ENCODE measurements around the gene GP2. TPM values are rescaled to one million over a fixed set of nuclear protein-coding genes. Genes with fewer than 3 reads are reported as not detected.

Gene GP2
- polyA plus RNA-seq, 1 donor (not counting 4 experiments of a cell fraction or from before 2014, with no cell fraction given), result not detected

- H3K9me3 ChIP-seq (ENCODE audit: control insufficient read depth, low read depth, low read length), result no peaks in the 10 kb centered on the region
- TF ChIP-seq CTCF (optimal IDR thresholded peaks at IDR 0.05 in 1 of 3, IDR thresholded peaks at IDR 0.05 in 1 of 3, conservative IDR thresholded peaks at IDR 0.05 in 1 of 3; ENCODE audit: extremely low read depth in 1 of 3, insufficient read depth in 2 of 3, low read length in 3 of 3) (no peak), EZH2 (IDR thresholded peaks at IDR 0.05; ENCODE audit: low read length) (no peak)
- H3K27me3 ChIP-seq (ENCODE audit: control insufficient read depth, extremely low read depth, insufficient read depth, low read length), result no peaks in the 10 kb centered on the region
- H3K4me2 ChIP-seq (ENCODE audit: control insufficient read depth, extremely low read depth, insufficient read depth, low read depth, low read length), result no peak overlapping the region
- H3K9ac ChIP-seq (ENCODE audit: control insufficient read depth, extremely low read depth, insufficient read depth, low read length), result no peak overlapping the region
- no peaks in the 10 kb centered on the region for H4K20me1 ChIP-seq (ENCODE audit: control insufficient read depth, extremely low read depth, insufficient read depth, low read length)
- H3K27ac ChIP-seq (ENCODE audit: control insufficient read depth, insufficient read depth, low read length), result no peak overlapping the region
- H3K4me3 ChIP-seq (ENCODE audit: control insufficient read depth in 2 of 3, extremely low read depth in 1 of 3, insufficient read depth in 2 of 3, low read depth in 1 of 3, low read length in 3 of 3), result no peak overlapping the region
- no peak overlapping the region for H2AFZ ChIP-seq (ENCODE audit: control insufficient read depth, low read length)
- DNase-seq (ENCODE audit: low read depth, low spot score) (no peak), FAIRE-seq (no peak)
- no peaks in the 10 kb centered on the region for H3K79me2 ChIP-seq (ENCODE audit: control insufficient read depth, insufficient read depth, low read length)
- no peaks in the 10 kb centered on the region for H3K36me3 ChIP-seq (ENCODE audit: control insufficient read depth in 2 of 2, extremely low read depth in 1 of 2, insufficient read depth in 2 of 2, low read length in 2 of 2)
- dilution Hi-C loops (cut with MboI; ENCODE audit: extremely low pct_ligation_motif_present, low sequenced_read_pairs), result no loop called here
- H3K9me1 ChIP-seq (ENCODE audit: control insufficient read depth, extremely low read depth, insufficient read depth, low read length), result no peaks in the 10 kb centered on the region
- H3K4me1 ChIP-seq (ENCODE audit: control insufficient read depth, extremely low read depth, insufficient read depth, low read length), result no peaks in the 10 kb centered on the region
Measured at GRCh38 chr16:20319406-20319805, 7.9 kb downstream of the GP2 start.

GRCh38 chr16:20318437-20318836 lies 8.9 kb downstream of the GP2 start:
- no peak for DNase-seq (ENCODE audit: low read depth, low spot score)
- no peaks in the 10 kb centered on the region for H3K36me3 ChIP-seq (ENCODE audit: control insufficient read depth in 2 of 2, extremely low read depth in 1 of 2, insufficient read depth in 2 of 2, low read length in 2 of 2)
- no peak overlapping the region for H3K4me3 ChIP-seq (ENCODE audit: control insufficient read depth in 2 of 3, extremely low read depth in 1 of 3, insufficient read depth in 2 of 3, low read depth in 1 of 3, low read length in 3 of 3)
- TF ChIP-seq CTCF (optimal IDR thresholded peaks at IDR 0.05 in 1 of 3, IDR thresholded peaks at IDR 0.05 in 1 of 3, conservative IDR thresholded peaks at IDR 0.05 in 1 of 3; ENCODE audit: extremely low read depth in 1 of 3, insufficient read depth in 2 of 3, low read length in 3 of 3) (no peak), EZH2 (IDR thresholded peaks at IDR 0.05; ENCODE audit: low read length) (no peak)
- H3K4me1 ChIP-seq (ENCODE audit: control insufficient read depth, extremely low read depth, insufficient read depth, low read length), result no peaks in the 10 kb centered on the region
- no peak overlapping the region for H2AFZ ChIP-seq (ENCODE audit: control insufficient read depth, low read length)
- FAIRE-seq, result no peak
- no peaks in the 10 kb centered on the region for H3K27me3 ChIP-seq (ENCODE audit: control insufficient read depth, extremely low read depth, insufficient read depth, low read length)
- no peaks in the 10 kb centered on the region for H4K20me1 ChIP-seq (ENCODE audit: control insufficient read depth, extremely low read depth, insufficient read depth, low read length)
- H3K9ac ChIP-seq (ENCODE audit: control insufficient read depth, extremely low read depth, insufficient read depth, low read length), result no peak overlapping the region
- H3K9me3 ChIP-seq (ENCODE audit: control insufficient read depth, low read depth, low read length), result no peaks in the 10 kb centered on the region
- H3K79me2 ChIP-seq (ENCODE audit: control insufficient read depth, insufficient read depth, low read length), result no peaks in the 10 kb centered on the region
- H3K4me2 ChIP-seq (ENCODE audit: control insufficient read depth, extremely low read depth, insufficient read depth, low read depth, low read length), result no peak overlapping the region
- H3K27ac ChIP-seq (ENCODE audit: control insufficient read depth, insufficient read depth, low read length), result no peak overlapping the region
- dilution Hi-C loops (cut with MboI; ENCODE audit: extremely low pct_ligation_motif_present, low sequenced_read_pairs), result no loop called here
- H3K9me1 ChIP-seq (ENCODE audit: control insufficient read depth, extremely low read depth, insufficient read depth, low read length), result no peaks in the 10 kb centered on the region

Measured in keratinocyte (primary cell).